HCT116 (cell line): Measurements from ENCODE around the gene KRTAP12-1. TPM values are rescaled to one million over a fixed set of nuclear protein-coding genes. Genes with fewer than 3 reads are reported as not detected.

Source experiments
- ATAC-seq: fragments of 200-7000 bp; cut with Tn5 transposase; 2 replicates; pipeline ENCODE4 v1.9.1; 2020; ENCODE audit warnings: mild to moderate bottlenecking, moderate library complexity
- BruUV-seq: library from RNA; stranded (reverse); fragments of 400-500 nt; replicated peaks from 2 replicates; lab custom pipeline; 2021; lab: Mats Ljungman, UMichigan
- CTCF ChIA-PET: fragments of 300-600 bp; sonication (Branson Sonifier 250); formaldehyde crosslinking; loops from one replicate; lab custom pipeline; 2021; ENCODE audit warnings: antibody characterized with exemption; lab: Charles Lee
- POLR2A ChIA-PET: fragments of 300-600, 350-600 bp; sonication (Branson Sonifier 250); formaldehyde crosslinking; loops from one replicate; lab custom pipeline; 2021; ENCODE audit warnings: antibody characterized with exemption; lab: Charles Lee
- RAD21 ChIA-PET, 2 experiments: fragments of 300-600 bp; sonication (Branson Sonifier 250); formaldehyde crosslinking; loops; one replicate each; lab custom pipeline; 2023; ENCODE audit warnings: low total read pairs in 2 of 2; ENCODE audit not compliant: uncharacterized antibody in 2 of 2, unreplicated experiment in 2 of 2, low non-redundant PET in 1 of 2; lab: Charles Lee
- DNase-seq: peaks from one replicate; pipeline ENCODE4 v3.0.0-alpha.2; 2010; ENCODE audit warnings: low read depth, low spot score
- H2AFZ ChIP-seq: fragments of 200-600 bp; shearing (Covaris generic), sonication (generic); 2 replicates; pipeline ENCODE4 v1.6.1; 2017; ENCODE audit warnings: low read depth, mixed run types, mixed read lengths, antibody characterized with exemption, low read length; ENCODE audit not compliant: poor library complexity, severe bottlenecking
- H3K27ac ChIP-seq: 2 replicates; pipeline ENCODE4 v1.5.1; 2012; ENCODE audit warnings: low read depth, low read length
- H3K27me3 ChIP-seq: fragments of 200-600 bp; sonication (generic); 2 replicates; pipeline ENCODE4 v1.6.1; 2016; ENCODE audit warnings: mixed run types, low read length, mixed read lengths; ENCODE audit not compliant: insufficient read depth
- H3K36me3 ChIP-seq, 2 experiments: fragments of 200-500 bp in 1 of 2; fragments of 200-600 bp in 1 of 2; sonication (Bioruptor generic) in 1 of 2; sonication (generic) in 1 of 2; 2 replicates each; pipeline versions ENCODE4 v1.5.1 to v1.6.1; 2014 to 2016; ENCODE audit warnings: low read length in 2 of 2, inconsistent platforms in 1 of 2, mixed read lengths in 1 of 2, mixed run types in 1 of 2; ENCODE audit not compliant: insufficient read depth in 2 of 2, control insufficient read depth in 1 of 2
- H3K4me1 ChIP-seq, 2 experiments: fragments of 200-600 bp in 1 of 2; sonication (generic) in 1 of 2; 2 replicates each; pipeline versions ENCODE4 v1.5.1 to v1.6.1; 2012 to 2017; ENCODE audit warnings: low read length in 2 of 2, inconsistent platforms in 1 of 2, mild to moderate bottlenecking in 1 of 2, mixed read lengths in 1 of 2, mixed run types in 1 of 2, moderate library complexity in 1 of 2; ENCODE audit not compliant: insufficient read depth in 2 of 2, control insufficient read depth in 1 of 2
- H3K4me2 ChIP-seq: fragments of 200-600 bp; sonication (generic); 2 replicates; pipeline ENCODE4 v1.6.1; 2017; ENCODE audit warnings: mixed run types, low read length, mixed read lengths
- H3K4me3 ChIP-seq, 2 experiments: fragments of 200-600 bp in 1 of 2; sonication (generic) in 1 of 2; replicated peaks in 1 of 2; 2 replicates each; pipeline ENCODE4 v1.5.1; 2011 to 2016; ENCODE audit warnings: low read length in 2 of 2, control low read depth in 1 of 2, low read depth in 1 of 2, mild to moderate bottlenecking in 1 of 2, mixed read lengths in 1 of 2, mixed run types in 1 of 2
- H3K79me2 ChIP-seq: fragments of 200-600 bp; sonication (generic); 2 replicates; pipeline ENCODE4 v1.6.1; 2017; ENCODE audit warnings: mild to moderate bottlenecking, mixed run types, low read length, moderate library complexity, mixed read lengths; ENCODE audit not compliant: insufficient read depth
- H3K9ac ChIP-seq: fragments of 200-600 bp; sonication (generic); 2 replicates; pipeline ENCODE4 v1.6.1; 2016; ENCODE audit warnings: low read length, mixed read lengths
- H3K9me2 ChIP-seq: fragments of 200-600 bp; sonication (generic), shearing (Covaris generic); 2 replicates; pipeline ENCODE4 v1.6.1; 2017; ENCODE audit warnings: mixed run types, mild to moderate bottlenecking, moderate library complexity; ENCODE audit not compliant: insufficient read depth
- H3K9me3 ChIP-seq, 2 experiments: fragments of 200-500 bp in 1 of 2; fragments of 200-600 bp in 1 of 2; sonication (Bioruptor generic) in 1 of 2; sonication (generic) in 1 of 2; 2 replicates each; pipeline ENCODE4 v1.6.1; 2014 to 2017; ENCODE audit warnings: low read length in 2 of 2, mixed read lengths in 2 of 2, inconsistent platforms in 1 of 2, low read depth in 1 of 2, mild to moderate bottlenecking in 1 of 2, mixed run types in 1 of 2, moderate library complexity in 1 of 2; ENCODE audit not compliant: control insufficient read depth in 1 of 2, insufficient read depth in 1 of 2
- H4K20me1 ChIP-seq: fragments of 200-600 bp; sonication (generic), shearing (Covaris generic); 2 replicates; pipeline ENCODE4 v1.6.1; 2017; ENCODE audit warnings: mixed run types, mild to moderate bottlenecking, moderate library complexity; ENCODE audit not compliant: insufficient read depth
- CEBPB ChIP-seq: IDR thresholded peaks from 2 replicates; pipeline ENCODE4 v1.6.1; 2012; ENCODE audit warnings: low read depth
- EGR1 ChIP-seq: IDR thresholded peaks from 2 replicates; pipeline ENCODE4 v1.6.1; 2012; ENCODE audit warnings: low read depth
- ELF1 ChIP-seq: IDR thresholded peaks from 2 replicates; pipeline ENCODE4 v1.6.1; 2012; ENCODE audit warnings: low read depth, borderline replicate concordance
- EZH2 ChIP-seq: fragments of 200-600 bp; sonication (generic); IDR thresholded peaks from 2 replicates; pipeline ENCODE4 v1.6.1; 2017; ENCODE audit warnings: antibody characterized with exemption, mixed run types
- EZH2phosphoT487 ChIP-seq: fragments of 200-600 bp; IDR thresholded peaks from 2 replicates; pipeline ENCODE4 v1.6.1; 2018; ENCODE audit warnings: antibody characterized with exemption, borderline replicate concordance
- JUND ChIP-seq: IDR thresholded peaks from 2 replicates; pipeline ENCODE4 v1.6.1; 2012
- MAX ChIP-seq: IDR thresholded peaks from 2 replicates; pipeline ENCODE4 v1.6.1; 2012
- POLR2A ChIP-seq: IDR thresholded peaks from 2 replicates; pipeline ENCODE4 v1.7.0; 2011; ENCODE audit warnings: borderline replicate concordance; ENCODE audit not compliant: insufficient read depth, insufficient read length; ENCODE audit errors: extremely low read depth
- POLR2AphosphoS5 ChIP-seq: IDR thresholded peaks from 2 replicates; pipeline ENCODE4 v1.6.1; 2011; ENCODE audit warnings: mild to moderate bottlenecking, low read depth, low read length, moderate library complexity
- RAD21 ChIP-seq: IDR thresholded peaks from 2 replicates; pipeline ENCODE4 v1.6.1; 2012; ENCODE audit warnings: low read depth, mild to moderate bottlenecking
- SIN3A ChIP-seq: IDR thresholded peaks from 2 replicates; pipeline ENCODE4 v1.6.1; 2012; ENCODE audit warnings: low read depth
- SP1 ChIP-seq: IDR thresholded peaks from 2 replicates; pipeline ENCODE4 v1.6.1; 2012; ENCODE audit warnings: low read depth
- SRF ChIP-seq: IDR thresholded peaks from 2 replicates; pipeline ENCODE4 v1.6.1; 2012; ENCODE audit warnings: low read depth
- TCF7L2 ChIP-seq: IDR thresholded peaks from 2 replicates; pipeline ENCODE4 v1.7.0; 2011; ENCODE audit warnings: borderline replicate concordance, inconsistent platforms; ENCODE audit not compliant: insufficient read depth, insufficient read length; ENCODE audit errors: extremely low read depth
- YY1 ChIP-seq: IDR thresholded peaks from 2 replicates; pipeline ENCODE4 v1.6.1; 2011; ENCODE audit warnings: low read length, low read depth, moderate library complexity, mild to moderate bottlenecking; ENCODE audit not compliant: insufficient replicate concordance; ENCODE audit errors: extremely low read depth
- ZFX ChIP-seq: fragments of 450-650 bp; IDR thresholded peaks from 2 replicates; pipeline ENCODE4 v1.6.1; 2017
- ZNF274 ChIP-seq: fragments of 200-500 bp; sonication (Bioruptor generic); IDR thresholded peaks from 2 replicates; pipeline ENCODE4 v1.6.1; 2014; ENCODE audit warnings: mild to moderate bottlenecking, low read depth, low read length, inconsistent platforms
- intact Hi-C: fragments of 100-400 bp; cut with micrococcal nuclease; formaldehyde crosslinking; loops from 2 replicates; pipeline ENCODE4 v1.10.0; 2022
- total RNA-seq: library from RNA; stranded (reverse); gene quantifications from one replicate; pipeline ENCODE4 v1.2.1, GENCODE V29; 2021; ENCODE audit not compliant: unreplicated experiment
- TF ChIP-seq, protein P1 (sequence below): IDR thresholded peaks from 2 replicates; pipeline ENCODE4 v1.6.1; 2012
- TF ChIP-seq, protein P2 (sequence below): IDR thresholded peaks from 2 replicates; pipeline ENCODE4 v1.6.1; 2012; ENCODE audit warnings: low read depth

Gene KRTAP12-1
- total RNA-seq, 1 experiment from 2014 or later: not detected

GRCh38 chr21:44702111-44702972 lies 20.4 kb upstream of the KRTAP12-1 start:
- Histone ChIP-seq H3K4me2 (no peak overlapping the region), H3K79me2 (no peaks in the 10 kb centered on the region), H3K27me3 (peaks cover 10% of the 10 kb centered on the region; the same call in 1 of the 2 replicates), H2AFZ (no peak overlapping the region), H4K20me1 (no peaks in the 10 kb centered on the region), H3K4me1 (no peaks in the 10 kb centered on the region), H3K36me3 (no peaks in the 10 kb centered on the region), H3K9ac (no peak overlapping the region), H3K27ac (no peak overlapping the region), H3K4me3 (no peak overlapping the region), H3K9me3 (no peaks in the 10 kb centered on the region), H3K9me2 (no peaks in the 10 kb centered on the region)
- ChIA-PET POLR2A (no interaction called here), RAD21 (no interaction called here), CTCF (no interaction called here)
- DNase-seq: no peak
- intact Hi-C loops: no loop called here
- BruUV-seq: no TSS peak
- ATAC-seq: no peak
- no peak for TF ChIP-seq EZH2phosphoT487
- no peak for TF ChIP-seq ZNF274
- TF ChIP-seq SRF: no peak
- no peak for TF ChIP-seq JUND
- TF ChIP-seq EGR1: no peak
- TF ChIP-seq POLR2A: no peak
- no peak for TF ChIP-seq ELF1
- TF ChIP-seq CEBPB: no peak
- no peak for TF ChIP-seq POLR2AphosphoS5
- TF ChIP-seq, protein P1, sequence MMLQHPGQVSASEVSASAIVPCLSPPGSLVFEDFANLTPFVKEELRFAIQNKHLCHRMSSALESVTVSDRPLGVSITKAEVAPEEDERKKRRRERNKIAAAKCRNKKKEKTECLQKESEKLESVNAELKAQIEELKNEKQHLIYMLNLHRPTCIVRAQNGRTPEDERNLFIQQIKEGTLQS: no peak
- TF ChIP-seq YY1: no peak
- no peak for TF ChIP-seq SP1
- TF ChIP-seq TCF7L2: no peak
- TF ChIP-seq RAD21: no peak
- TF ChIP-seq, protein P2, sequence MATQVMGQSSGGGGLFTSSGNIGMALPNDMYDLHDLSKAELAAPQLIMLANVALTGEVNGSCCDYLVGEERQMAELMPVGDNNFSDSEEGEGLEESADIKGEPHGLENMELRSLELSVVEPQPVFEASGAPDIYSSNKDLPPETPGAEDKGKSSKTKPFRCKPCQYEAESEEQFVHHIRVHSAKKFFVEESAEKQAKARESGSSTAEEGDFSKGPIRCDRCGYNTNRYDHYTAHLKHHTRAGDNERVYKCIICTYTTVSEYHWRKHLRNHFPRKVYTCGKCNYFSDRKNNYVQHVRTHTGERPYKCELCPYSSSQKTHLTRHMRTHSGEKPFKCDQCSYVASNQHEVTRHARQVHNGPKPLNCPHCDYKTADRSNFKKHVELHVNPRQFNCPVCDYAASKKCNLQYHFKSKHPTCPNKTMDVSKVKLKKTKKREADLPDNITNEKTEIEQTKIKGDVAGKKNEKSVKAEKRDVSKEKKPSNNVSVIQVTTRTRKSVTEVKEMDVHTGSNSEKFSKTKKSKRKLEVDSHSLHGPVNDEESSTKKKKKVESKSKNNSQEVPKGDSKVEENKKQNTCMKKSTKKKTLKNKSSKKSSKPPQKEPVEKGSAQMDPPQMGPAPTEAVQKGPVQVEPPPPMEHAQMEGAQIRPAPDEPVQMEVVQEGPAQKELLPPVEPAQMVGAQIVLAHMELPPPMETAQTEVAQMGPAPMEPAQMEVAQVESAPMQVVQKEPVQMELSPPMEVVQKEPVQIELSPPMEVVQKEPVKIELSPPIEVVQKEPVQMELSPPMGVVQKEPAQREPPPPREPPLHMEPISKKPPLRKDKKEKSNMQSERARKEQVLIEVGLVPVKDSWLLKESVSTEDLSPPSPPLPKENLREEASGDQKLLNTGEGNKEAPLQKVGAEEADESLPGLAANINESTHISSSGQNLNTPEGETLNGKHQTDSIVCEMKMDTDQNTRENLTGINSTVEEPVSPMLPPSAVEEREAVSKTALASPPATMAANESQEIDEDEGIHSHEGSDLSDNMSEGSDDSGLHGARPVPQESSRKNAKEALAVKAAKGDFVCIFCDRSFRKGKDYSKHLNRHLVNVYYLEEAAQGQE: no peak
- TF ChIP-seq ZFX: no peak
- no peak for TF ChIP-seq MAX
- TF ChIP-seq SIN3A: no peak
- TF ChIP-seq EZH2: no peak
